ENCODE measurements around the gene SASH1. TPM values are rescaled to one million over a fixed set of nuclear protein-coding genes. Genes with fewer than 3 reads are reported as not detected.
A peak's percentile ranks its signal among the peaks of the same experiment; 100 is the strongest.

Gene SASH1
- total RNA-seq, result 14.0 TPM

GRCh38 chr6:148342350-148343046 is at the start of gene SASH1:
SASH1 (plus strand) TSS chr6:148342838; CDS start chr6:148343068, 230 bp downstream.
- DNase-seq (ENCODE audit: low spot score) (peak; percentile 79), ATAC-seq (peak; percentile 87)

DNA sequence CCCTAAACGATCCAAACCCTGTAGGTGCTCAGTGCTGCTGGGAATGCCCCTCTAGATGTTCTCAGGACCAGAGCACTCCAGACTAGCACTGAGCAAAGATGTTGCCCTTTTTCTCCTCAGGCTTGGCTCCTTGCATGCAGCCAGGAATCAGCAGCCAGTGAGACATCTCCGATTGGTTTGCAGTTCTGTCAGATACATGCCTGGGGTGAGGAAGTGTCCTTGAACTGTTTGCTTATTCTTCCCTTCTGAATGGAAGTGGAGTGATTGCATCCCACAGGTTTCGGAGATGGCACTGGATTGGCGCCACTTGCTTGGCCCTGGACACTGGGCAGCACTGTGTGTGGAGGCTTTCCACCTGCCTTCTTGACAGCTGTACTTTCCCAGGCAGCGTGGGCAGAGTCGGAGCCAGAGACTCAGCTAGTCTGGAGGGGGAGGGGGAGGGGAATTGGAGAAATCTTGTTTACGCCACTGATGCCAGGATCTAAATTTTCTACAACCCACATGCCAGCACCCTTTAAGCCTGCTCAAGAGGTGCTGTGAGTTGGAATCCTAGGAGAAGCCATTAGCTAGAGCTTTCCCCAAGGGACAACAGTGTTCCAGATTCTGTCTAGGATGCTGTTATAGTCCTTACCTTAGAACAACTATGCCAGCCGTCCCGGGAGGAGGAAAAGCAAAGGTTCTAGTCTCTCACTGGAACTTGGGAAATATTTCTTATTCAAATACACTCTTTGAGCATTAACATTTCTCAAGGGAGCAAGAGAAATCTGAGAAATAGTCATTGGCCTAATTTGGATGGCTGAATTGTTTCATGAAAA is 49.2 kb upstream of the SASH1 start:
- ATAC-seq (no peak), DNase-seq (ENCODE audit: low spot score) (no peak)

- ATAC-seq (no peak), DNase-seq (ENCODE audit: low spot score) (no peak)
Observed at GRCh38 chr6:148294059-148294458, 48.6 kb upstream of the SASH1 start.

DNA sequence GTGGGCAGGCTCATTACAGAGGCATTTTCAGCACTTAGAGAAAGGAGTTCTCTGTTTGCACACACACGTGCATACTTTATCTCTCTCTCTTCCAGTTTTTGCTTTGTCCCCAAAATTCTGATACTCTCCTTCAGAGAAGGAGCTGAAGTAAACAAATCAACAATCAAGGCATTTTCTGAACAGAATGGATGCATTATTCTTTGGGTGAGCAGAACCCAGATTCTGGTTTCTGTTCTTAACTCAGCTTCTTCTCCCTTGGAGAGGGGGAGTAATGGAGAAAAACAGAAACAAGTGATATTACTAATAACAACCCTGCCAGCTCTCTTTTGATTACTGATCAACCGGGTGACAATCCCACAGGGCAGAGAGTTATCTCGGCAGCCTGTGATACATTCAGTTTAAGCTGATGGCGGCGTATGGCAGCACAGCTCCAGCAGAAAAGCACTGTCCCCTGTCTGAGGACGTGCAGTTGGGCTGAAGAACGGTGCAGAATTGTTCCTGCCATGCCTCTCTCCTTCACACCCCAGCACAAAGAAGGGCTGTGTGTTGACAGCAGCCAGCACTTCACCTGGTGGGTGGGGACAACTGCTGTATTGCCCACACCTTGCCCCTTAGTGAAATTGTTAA is 47.3 kb upstream of the SASH1 start:
- no peak for DNase-seq (ENCODE audit: low spot score)
- no peak for ATAC-seq

- no peak for DNase-seq (ENCODE audit: low spot score)
- no peak for ATAC-seq
Observed at GRCh38 chr6:148296771-148297170, 45.9 kb upstream of the SASH1 start.

DNA sequence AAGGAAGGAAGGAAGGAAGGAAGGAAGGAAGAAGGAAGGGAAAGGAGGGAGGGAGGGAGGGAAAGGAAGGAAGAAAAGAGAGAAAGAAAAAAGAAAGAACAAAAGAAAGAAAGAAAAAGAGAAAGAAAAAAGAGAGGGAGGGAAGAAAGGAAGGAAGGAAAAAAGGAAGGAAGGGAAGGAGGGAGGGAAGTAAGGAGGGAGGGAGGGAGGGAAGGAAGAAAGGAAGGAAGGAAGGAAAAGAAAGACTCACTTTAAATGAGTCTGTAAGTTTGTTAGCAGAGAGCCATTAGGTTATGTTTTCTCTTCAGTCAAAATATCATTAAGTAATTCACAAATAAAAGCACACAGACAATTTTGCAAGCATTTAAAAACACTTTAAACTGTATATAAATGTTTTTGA is 44.0 kb upstream of the SASH1 start:
- DNase-seq (ENCODE audit: low spot score), result no peak
- no peak for ATAC-seq

- ATAC-seq, result no peak
- no peak for DNase-seq (ENCODE audit: low spot score)
Observed at GRCh38 chr6:148303616-148304015, 39.0 kb upstream of the SASH1 start.

DNA sequence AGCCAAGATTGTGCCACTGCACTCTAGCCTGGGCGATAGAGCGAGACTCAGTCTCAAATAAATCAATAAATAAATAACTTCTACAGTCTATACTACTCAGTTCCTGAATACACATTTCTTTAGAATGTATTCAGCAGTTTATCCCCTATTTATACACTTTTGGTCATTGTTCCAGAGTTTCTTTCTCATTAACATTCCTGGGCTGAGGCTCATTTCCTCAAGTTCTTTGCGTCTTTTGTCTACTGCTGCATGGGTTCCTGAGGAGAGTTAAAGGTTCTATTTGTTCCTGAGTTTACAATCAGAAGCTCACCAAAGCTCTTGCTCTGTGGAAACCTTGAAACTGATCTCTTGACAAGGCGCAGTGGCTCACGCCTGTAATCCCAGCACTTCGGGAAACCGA is 37.7 kb upstream of the SASH1 start:
- ATAC-seq, result no peak
- DNase-seq (ENCODE audit: low spot score), result no peak

DNA sequence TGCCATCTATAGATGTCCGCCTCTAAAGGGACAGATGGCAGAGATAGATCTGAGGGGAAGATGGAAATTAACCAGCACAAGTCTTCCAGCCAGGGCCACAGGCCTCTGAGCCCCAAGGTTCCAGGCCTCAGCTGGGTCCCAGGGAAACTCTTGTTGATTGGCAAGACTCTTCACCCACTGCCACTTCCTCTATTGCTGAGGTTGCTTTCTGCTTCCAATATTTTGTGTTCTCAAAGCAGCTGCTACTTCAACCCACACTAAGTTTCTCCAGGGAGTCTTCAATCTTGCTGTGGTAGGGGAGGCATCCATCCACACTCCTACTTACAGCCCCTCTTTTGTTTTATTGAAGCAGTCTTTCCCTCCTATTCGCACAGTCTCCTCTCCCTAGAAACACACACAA is 36.4 kb upstream of the SASH1 start:
- DNase-seq (ENCODE audit: low spot score) (no peak), ATAC-seq (no peak)

GRCh38 chr6:148307405-148307804 is 35.2 kb upstream of the SASH1 start:
- ATAC-seq, result no peak
- DNase-seq (ENCODE audit: low spot score), result no peak

- ATAC-seq (no peak), DNase-seq (ENCODE audit: low spot score) (no peak)
Observed at GRCh38 chr6:148309301-148309700, 33.3 kb upstream of the SASH1 start.

- DNase-seq (ENCODE audit: low spot score) (no peak), ATAC-seq (no peak)
Observed at GRCh38 chr6:148311966-148312669, 30.5 kb upstream of the SASH1 start.

- no peak for ATAC-seq
- no peak for DNase-seq (ENCODE audit: low spot score)
Observed at GRCh38 chr6:148313488-148313887, 29.1 kb upstream of the SASH1 start.

GRCh38 chr6:148316308-148316707 is 26.3 kb upstream of the SASH1 start:
- DNase-seq (ENCODE audit: low spot score) (no peak), ATAC-seq (no peak)

GRCh38 chr6:148317051-148317450 is 25.6 kb upstream of the SASH1 start:
- no peak for ATAC-seq
- no peak for DNase-seq (ENCODE audit: low spot score)

DNA sequence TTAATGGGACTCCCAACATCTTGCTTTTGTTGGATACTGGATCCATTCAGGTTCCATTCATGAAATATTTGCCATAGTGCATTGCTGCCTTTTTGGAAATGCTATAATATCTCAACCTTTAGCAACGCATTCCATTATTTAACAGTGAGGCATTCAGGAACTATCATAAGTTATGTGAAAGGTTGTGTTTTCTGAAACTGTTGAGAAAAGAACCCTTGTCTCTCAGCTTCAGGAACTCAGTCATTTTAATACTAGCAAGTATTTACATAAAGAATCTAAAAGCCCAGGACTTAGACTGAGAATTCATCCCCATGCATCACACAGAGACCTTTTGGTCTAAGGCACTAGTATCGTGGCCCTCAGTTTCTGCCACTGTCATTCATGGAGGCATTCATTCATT is 24.9 kb upstream of the SASH1 start:
- ATAC-seq, result no peak
- no peak for DNase-seq (ENCODE audit: low spot score)

DNA sequence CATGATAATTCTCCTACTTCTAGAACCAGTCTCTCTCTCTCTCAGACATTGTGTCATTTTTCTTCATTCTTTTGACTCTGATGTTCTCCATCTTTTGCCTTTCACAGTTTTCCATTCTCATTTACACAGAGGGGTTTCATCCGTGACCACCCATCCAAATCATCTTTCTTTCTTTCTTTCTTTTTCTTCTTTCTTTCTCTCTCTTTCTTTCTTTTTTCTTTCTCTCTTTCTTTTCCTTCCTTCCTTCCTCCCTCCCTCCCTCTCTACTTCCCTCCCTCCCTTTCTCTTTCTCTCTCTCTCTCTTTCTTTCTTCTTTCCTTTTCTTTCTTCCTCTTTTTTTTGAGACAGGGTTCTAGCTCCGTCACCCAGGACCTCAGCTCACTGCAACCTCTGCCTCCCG is 19.9 kb upstream of the SASH1 start:
- DNase-seq (ENCODE audit: low spot score) (no peak), ATAC-seq (no peak)

DNA sequence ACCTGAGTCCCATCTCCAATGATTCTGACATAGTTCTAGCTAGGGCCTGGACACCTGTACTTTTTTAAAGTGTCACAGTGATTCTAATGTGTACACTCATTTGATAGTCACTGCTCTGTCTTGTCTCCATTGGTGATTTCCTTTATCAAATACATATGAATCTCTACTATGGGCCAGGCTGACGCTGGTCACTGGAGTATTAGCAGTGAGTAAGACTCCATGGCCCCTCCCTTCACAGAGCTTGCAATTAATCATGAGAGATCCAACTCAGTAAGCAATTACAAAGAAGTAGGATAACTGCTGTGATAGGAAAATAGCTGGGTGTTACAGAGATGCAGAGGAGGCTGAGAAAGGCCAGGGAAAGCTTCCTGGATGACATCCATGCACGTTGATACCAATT is 19.3 kb upstream of the SASH1 start:
- no peak for DNase-seq (ENCODE audit: low spot score)
- no peak for ATAC-seq

- DNase-seq (ENCODE audit: low spot score) (no peak), ATAC-seq (peak; percentile 51)
Observed at GRCh38 chr6:148324297-148324985, 18.2 kb upstream of the SASH1 start.

DNA sequence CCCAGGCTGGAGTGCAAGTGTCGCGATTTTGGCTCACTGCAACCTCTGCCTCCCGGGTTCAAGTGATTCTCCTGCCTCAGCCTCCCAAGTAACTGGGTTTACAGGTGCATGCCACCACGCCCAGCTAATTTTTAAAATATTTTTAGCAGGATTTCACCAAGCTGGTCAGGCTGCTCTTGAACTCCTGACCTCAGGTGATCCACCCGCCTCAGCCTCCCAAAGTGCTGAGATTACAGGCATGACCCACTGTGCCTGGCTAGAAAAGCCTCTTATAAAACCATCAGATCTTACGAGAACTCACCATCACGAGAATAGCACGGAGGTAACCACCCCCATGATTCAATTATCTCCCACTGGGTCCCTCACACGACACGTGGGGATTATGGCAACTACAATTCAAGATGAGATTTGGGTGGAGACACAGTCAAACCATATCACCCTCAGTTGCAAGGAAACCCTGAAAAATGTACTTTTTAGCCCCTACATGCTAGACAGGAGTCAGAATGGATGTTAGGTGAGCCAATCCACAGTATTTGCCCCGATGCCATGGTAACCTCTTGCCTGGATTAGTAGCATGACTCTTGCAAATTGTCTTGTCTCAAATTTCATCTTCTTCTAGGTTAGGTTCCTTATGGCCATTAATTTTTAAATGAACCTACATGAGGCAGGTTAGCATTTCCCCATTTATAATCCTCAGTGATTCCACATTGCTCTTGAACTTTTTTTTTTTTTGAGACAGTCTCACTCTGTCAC is 17.1 kb upstream of the SASH1 start:
- DNase-seq (ENCODE audit: low spot score) (no peak), ATAC-seq (no peak)
